Raji (cell line): ENCODE measurements around the gene GTF2IRD1.

ENCODE experiments used
- POLR2A ChIP-seq: IDR thresholded peaks from 2 replicates; pipeline ENCODE4 v1.6.1; 2011; ENCODE audit warnings: low read depth, low read length, control low read depth; ENCODE audit not compliant: insufficient read depth

Gene GTF2IRD1

GRCh38 chr7:74519395-74519794, 65.7 kb downstream of the GTF2IRD1 start:
- no peak for TF ChIP-seq POLR2A

- no peak for TF ChIP-seq POLR2A
These were observed 68.1 kb downstream of the GTF2IRD1 start for GRCh38 chr7:74521855-74522254.

GRCh38 chr7:74522281-74522905, 68.7 kb downstream of the GTF2IRD1 start:
- no peak for TF ChIP-seq POLR2A

- no peak for TF ChIP-seq POLR2A
These were observed 69.3 kb downstream of the GTF2IRD1 start for GRCh38 chr7:74523015-74523414.

GRCh38 chr7:74525140-74525539, 71.4 kb downstream of the GTF2IRD1 start:
- no peak for TF ChIP-seq POLR2A

- no peak for TF ChIP-seq POLR2A
These were observed 72.2 kb downstream of the GTF2IRD1 start for GRCh38 chr7:74525881-74526280.

- no peak for TF ChIP-seq POLR2A
These were observed 73.1 kb downstream of the GTF2IRD1 start for GRCh38 chr7:74526780-74527179.

GRCh38 chr7:74527842-74528241, 74.1 kb downstream of the GTF2IRD1 start:
- no peak for TF ChIP-seq POLR2A

- TF ChIP-seq POLR2A = no peak
These were observed 82.2 kb downstream of the GTF2IRD1 start for GRCh38 chr7:74535951-74536356.

- TF ChIP-seq POLR2A = no peak
These were observed 88.9 kb downstream of the GTF2IRD1 start for GRCh38 chr7:74542558-74543117.

GRCh38 chr7:74544706-74545469, 91.2 kb downstream of the GTF2IRD1 start:
- TF ChIP-seq POLR2A = no peak

- TF ChIP-seq POLR2A = no peak
These were observed 92.2 kb downstream of the GTF2IRD1 start for GRCh38 chr7:74545921-74546320.

GRCh38 chr7:74554178-74554577, 100.5 kb downstream of the GTF2IRD1 start:
- TF ChIP-seq POLR2A = no peak

- no peak for TF ChIP-seq POLR2A
These were observed 106.5 kb downstream of the GTF2IRD1 start for GRCh38 chr7:74560086-74560719.

- no peak for TF ChIP-seq POLR2A
These were observed 108.3 kb downstream of the GTF2IRD1 start for GRCh38 chr7:74561898-74562613.
